ENCODE results near the gene DCTN4. TPM values are rescaled to one million over a fixed set of nuclear protein-coding genes. Genes with fewer than 3 reads are reported as not detected.

Gene DCTN4
- total RNA-seq, 2 donors from 2014 or later = 40.8 to 45.2 TPM

GRCh38 chr5:150660108-150660831 lies 98.5 kb downstream of the DCTN4 start:
- intact Hi-C loops (cut with DNase I) = no loop called here
- no peaks in the 10 kb centered on the region for H3K9me3 ChIP-seq
- no peaks in the 10 kb centered on the region for H3K27me3 ChIP-seq
- H3K36me3 ChIP-seq = no peaks in the 10 kb centered on the region
- no peak for DNase-seq
- H3K4me3 ChIP-seq = no peak overlapping the region
- H3K27ac ChIP-seq = no peak overlapping the region
- H3K4me1 ChIP-seq = no peaks in the 10 kb centered on the region
- H3K9ac ChIP-seq (ENCODE audit: low read depth in 2 of 2, low read length in 2 of 2) = no peak overlapping the region
- no peak for TF ChIP-seq CTCF (IDR thresholded peaks at IDR 0.05)

GRCh38 chr5:150659360-150660107 lies 99.3 kb downstream of the DCTN4 start:
- intact Hi-C loops (cut with DNase I) = loop anchor here (2.0 to 10.0 kb wide), 2 partner anchors 101 to 185 kb away; partner anchors contain the start of gene IRGM
- H3K36me3 ChIP-seq = no peaks in the 10 kb centered on the region
- no peaks in the 10 kb centered on the region for H3K27me3 ChIP-seq
- no peak for DNase-seq
- no peak overlapping the region for H3K4me3 ChIP-seq
- no peak for TF ChIP-seq CTCF (IDR thresholded peaks at IDR 0.05)
- no peak overlapping the region for H3K27ac ChIP-seq
- no peaks in the 10 kb centered on the region for H3K9me3 ChIP-seq
- no peak overlapping the region for H3K9ac ChIP-seq (ENCODE audit: low read depth in 2 of 2, low read length in 2 of 2)
- H3K4me1 ChIP-seq = no peaks in the 10 kb centered on the region

- no peak for TF ChIP-seq CTCF (IDR thresholded peaks at IDR 0.05)
- no peak overlapping the region for H3K4me3 ChIP-seq
- H3K9me3 ChIP-seq = no peaks in the 10 kb centered on the region
- H3K9ac ChIP-seq (ENCODE audit: low read depth in 2 of 2, low read length in 2 of 2) = no peak overlapping the region
- intact Hi-C loops (cut with DNase I) = loop anchor here (2.0 to 10.0 kb wide), 2 partner anchors 100 to 186 kb away; partner anchors contain the start of gene IRGM
- DNase-seq = no peak
- H3K27ac ChIP-seq = no peak overlapping the region
- no peaks in the 10 kb centered on the region for H3K4me1 ChIP-seq
- H3K36me3 ChIP-seq = no peaks in the 10 kb centered on the region
- no peaks in the 10 kb centered on the region for H3K27me3 ChIP-seq
These were observed 100.0 kb downstream of the DCTN4 start for GRCh38 chr5:150658699-150659265.

Other genes starting within 250 kb of the DCTN4 start
- 10 to 100 TPM; 32.4 to 62.9 TPM for gene SYNPO, start 118.4 kb downstream of the DCTN4 start, total RNA-seq
- under 1 TPM; 0.12 to 0.32 TPM for gene MYOZ3, start 97.8 kb downstream of the DCTN4 start, total RNA-seq
- gene RBM22, start 58.0 kb downstream of the DCTN4 start, total RNA-seq = 10 to 100 TPM; 40.0 to 42.6 TPM
- gene SMIM3, start 19.7 kb upstream of the DCTN4 start, total RNA-seq = 10 to 100 TPM; 10.1 to 12.6 TPM
- gene IRGM, start 87.5 kb upstream of the DCTN4 start, total RNA-seq = not detected
- 1 to 10 TPM; 2.7 to 3.0 TPM for gene ZNF300, start 146.0 kb upstream of the DCTN4 start, total RNA-seq